ENCODE results near the gene NTMT2.

The NTMT2 gene

DNA sequence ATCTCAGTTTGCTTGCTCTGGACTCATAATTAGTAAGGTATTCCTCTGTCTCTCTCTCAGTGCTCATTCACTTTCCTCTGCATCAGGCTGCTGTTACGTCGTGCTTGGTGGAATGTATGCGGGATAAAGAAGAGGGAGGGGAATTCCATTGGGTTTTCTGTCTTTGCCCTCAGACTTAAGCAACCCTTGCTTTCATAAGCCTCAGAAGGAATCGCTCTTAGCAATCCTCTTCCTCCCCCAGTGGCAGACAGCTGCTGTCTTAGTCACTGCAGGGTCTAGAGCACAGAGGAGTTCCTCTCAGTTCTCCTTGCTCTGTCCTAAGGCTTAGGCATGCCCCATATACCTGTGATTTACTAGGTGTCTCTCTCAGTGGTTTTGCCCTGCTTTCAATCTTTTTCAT lies 19.1 kb upstream of the NTMT2 start:
- TF ChIP-seq, protein P1, sequence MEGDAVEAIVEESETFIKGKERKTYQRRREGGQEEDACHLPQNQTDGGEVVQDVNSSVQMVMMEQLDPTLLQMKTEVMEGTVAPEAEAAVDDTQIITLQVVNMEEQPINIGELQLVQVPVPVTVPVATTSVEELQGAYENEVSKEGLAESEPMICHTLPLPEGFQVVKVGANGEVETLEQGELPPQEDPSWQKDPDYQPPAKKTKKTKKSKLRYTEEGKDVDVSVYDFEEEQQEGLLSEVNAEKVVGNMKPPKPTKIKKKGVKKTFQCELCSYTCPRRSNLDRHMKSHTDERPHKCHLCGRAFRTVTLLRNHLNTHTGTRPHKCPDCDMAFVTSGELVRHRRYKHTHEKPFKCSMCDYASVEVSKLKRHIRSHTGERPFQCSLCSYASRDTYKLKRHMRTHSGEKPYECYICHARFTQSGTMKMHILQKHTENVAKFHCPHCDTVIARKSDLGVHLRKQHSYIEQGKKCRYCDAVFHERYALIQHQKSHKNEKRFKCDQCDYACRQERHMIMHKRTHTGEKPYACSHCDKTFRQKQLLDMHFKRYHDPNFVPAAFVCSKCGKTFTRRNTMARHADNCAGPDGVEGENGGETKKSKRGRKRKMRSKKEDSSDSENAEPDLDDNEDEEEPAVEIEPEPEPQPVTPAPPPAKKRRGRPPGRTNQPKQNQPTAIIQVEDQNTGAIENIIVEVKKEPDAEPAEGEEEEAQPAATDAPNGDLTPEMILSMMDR (IDR thresholded peaks at IDR 0.05) = no peak

DNA sequence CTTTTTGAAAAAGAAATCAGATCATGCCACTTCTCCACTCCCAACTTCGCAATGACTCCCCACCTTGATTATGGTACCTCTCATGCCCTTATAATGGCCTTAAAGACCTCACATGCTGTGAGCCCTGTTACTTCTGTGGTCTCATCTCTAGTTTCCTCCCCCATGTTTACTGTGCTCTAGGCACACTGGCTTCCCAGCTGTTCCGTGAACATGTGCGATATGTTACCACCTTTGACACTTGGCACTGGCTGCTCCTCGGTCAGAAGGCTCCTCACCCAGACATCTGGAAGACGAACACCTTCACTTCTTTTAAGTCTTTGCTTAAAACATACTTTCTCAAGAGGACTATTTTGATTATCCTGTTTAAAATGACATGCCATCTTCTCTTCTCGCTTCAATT lies 14.3 kb upstream of the NTMT2 start:
- TF ChIP-seq, protein P1 (IDR thresholded peaks at IDR 0.05) = no peak

DNA sequence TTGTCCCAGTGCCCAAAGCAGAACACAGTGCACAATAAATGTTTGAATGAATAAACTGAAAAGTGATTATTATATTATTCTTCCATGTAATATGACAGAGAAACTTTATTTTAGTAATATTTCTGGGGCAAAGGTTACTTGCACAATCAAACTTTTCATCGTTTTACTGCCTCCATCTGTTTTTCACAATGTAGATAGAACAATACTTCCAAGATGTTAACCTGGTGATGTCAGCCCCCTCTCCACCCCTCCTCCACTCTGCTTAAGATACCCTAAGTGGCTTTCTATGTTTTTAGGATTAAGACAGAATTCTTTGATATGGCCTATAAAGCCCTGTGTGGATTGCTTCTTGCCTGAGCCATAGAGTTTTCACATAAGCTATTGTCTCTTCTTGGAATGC lies 13.8 kb upstream of the NTMT2 start:
- TF ChIP-seq, protein P1 (IDR thresholded peaks at IDR 0.05) = no peak

DNA sequence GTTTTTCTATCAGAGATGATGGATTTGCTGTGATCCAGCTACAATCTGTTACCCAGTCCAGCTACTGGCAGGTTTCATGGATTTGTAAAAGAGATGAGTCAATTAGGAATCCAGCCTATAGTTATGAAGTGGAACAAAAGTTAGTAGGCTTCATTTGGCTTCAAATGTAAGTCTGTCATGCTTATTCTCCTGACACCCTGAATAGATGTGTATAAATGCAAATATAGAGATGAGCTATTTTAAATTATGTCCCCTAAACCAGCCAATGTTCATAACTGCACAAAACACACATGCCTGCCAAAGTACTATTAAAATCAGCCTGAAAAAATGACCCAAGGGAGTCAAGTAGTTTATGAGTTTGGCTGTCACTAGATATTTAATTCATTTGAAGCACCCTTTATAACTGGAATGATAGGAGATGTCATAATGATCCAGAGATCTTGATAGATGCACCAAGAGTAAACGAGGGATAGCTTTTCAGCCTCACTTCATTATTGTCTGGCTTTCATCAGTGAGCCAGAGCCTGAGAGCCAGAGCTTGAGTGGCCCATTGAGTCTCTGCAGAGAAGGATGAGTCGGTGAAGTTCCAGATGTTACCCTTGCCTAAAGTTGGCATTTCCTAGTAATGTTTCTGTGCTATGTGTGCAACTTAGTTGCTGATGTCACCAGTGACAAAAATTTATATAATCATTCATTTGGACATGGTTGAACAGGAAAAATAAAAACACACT lies 11.8 kb upstream of the NTMT2 start:
- TF ChIP-seq, protein P1 (IDR thresholded peaks at IDR 0.05) = no peak

DNA sequence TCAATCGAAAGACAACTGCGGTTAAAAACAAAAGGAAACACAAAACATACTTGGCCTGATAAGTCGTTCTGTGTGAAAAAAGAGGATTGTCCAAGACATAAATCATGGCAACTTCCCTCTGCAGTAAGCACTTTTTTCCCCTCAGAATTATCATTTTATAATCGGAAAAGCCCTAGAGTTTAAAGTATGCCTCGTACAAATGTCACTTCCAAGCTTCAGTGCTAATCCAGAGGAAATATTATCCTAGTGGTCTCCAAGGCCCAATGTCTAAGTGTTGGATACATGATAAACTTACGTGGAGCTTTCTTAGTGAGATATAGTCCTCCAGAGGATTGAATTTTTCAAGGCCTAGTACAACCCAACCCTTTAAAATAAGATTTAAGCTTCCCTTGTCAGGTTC lies 11.2 kb upstream of the NTMT2 start:
- TF ChIP-seq, protein P1 (IDR thresholded peaks at IDR 0.05) = no peak

DNA sequence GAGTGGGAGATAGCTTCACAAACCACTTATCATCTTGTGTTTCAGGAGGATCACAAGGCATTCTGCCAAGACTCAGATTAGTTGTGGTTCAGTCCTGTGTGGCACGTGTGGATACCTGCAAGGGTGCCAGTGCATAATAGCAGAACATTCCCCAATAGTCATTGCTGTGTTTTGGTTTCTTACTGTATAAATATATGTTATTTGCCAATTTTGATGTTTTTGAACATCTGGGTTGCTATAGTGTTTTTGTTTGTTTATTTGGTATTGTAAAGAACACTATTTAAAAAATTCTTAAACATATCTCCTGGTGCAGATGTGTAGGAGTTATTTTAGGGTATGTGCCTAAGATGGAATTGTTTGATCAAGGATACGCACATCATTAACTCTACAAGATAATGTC lies 5.4 kb upstream of the NTMT2 start:
- TF ChIP-seq, protein P1 (IDR thresholded peaks at IDR 0.05) = no peak

DNA sequence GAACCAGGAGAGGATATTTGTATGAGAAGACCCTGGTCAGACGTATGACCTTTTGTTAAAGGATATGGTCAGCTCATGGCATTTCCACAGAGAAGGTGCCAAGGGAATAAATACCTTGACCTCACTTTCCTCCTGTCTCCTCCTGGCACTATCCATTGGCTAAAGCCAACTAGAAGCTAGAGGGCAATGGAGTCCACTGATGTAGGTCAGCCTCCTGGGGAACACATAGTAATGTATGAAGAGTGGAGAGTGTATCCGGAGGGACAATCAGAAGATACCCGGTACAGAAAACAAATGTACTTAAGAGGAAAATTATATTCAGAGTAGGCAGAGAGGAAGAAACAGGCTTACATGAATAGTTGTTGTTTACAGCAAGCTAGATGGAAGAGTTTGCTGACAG lies 698 bp upstream of the NTMT2 start:
- TF ChIP-seq, protein P1 (IDR thresholded peaks at IDR 0.05) = no peak

All from LNCAP (cell line).